Measurements from ENCODE around the gene TMEM120B.

GRCh38 chr12:121751034-121751433 is 38.5 kb downstream of the TMEM120B start:
- TF ChIP-seq CTCF (IDR thresholded peaks at IDR 0.05) (no peak), ZFX (IDR thresholded peaks at IDR 0.05; ENCODE audit: borderline replicate concordance) (no peak)

Data from 22Rv1 (cell line).